ENCODE data around the gene PIP4K2A. TPM values are rescaled to one million over a fixed set of nuclear protein-coding genes. Genes with fewer than 3 reads are reported as not detected.

Gene PIP4K2A
- total and polyA plus RNA-seq, 2 of the 8 experiments (the other 6 are each of a cell fraction or from before 2014, with no cell fraction given): 19.0 to 60.9 TPM

DNA sequence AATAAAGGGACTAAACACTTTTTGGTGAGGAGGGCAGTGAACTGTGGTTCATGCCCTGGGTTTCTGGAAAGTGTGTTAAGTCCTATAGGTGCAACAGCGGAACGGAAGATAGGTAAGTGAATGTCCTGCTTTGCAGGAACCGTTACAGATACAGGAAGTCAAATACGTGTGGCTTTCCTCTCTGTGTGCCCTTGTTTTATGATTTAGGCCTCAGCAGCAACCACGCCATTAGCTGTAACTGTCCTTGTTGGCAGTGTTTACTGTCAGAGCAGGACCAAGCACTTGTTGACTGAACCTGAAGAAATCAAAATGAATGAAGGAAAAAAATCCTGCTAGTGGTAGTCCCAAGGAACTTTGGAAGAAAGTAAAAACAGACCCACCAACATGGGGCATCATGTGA is 150.3 kb downstream of the PIP4K2A start:
- POLR2A ChIA-PET (ENCODE audit: partially characterized antibody): no interaction called here
- no peak for FAIRE-seq
- H2BK5ac ChIP-seq (ENCODE audit: low read depth, low read length): no peak overlapping the region
- TF ChIP-seq NANOG (IDR thresholded peaks at IDR 0.05; ENCODE audit: insufficient read depth, low read depth, low read length, poor library complexity, severe bottlenecking): no peak
- TF ChIP-seq TAF7 (optimal IDR thresholded peaks at IDR 0.05; ENCODE audit: borderline replicate concordance, low read depth, low read length): no peak
- TF ChIP-seq HDAC6 (IDR thresholded peaks at IDR 0.05; ENCODE audit: low read depth, low read length): no peak
- no peak for TF ChIP-seq HDAC2 (IDR thresholded peaks at IDR 0.05; ENCODE audit: borderline replicate concordance in 1 of 2, low read depth in 2 of 2, low read length in 2 of 2)
- TF ChIP-seq BACH1 (IDR thresholded peaks at IDR 0.05; ENCODE audit: low read length): no peak
- no peak for TF ChIP-seq POU5F1 (IDR thresholded peaks at IDR 0.05; ENCODE audit: low read depth, low read length)
- no peak for TF ChIP-seq CREB1 (IDR thresholded peaks at IDR 0.05)
- TF ChIP-seq, protein P1, sequence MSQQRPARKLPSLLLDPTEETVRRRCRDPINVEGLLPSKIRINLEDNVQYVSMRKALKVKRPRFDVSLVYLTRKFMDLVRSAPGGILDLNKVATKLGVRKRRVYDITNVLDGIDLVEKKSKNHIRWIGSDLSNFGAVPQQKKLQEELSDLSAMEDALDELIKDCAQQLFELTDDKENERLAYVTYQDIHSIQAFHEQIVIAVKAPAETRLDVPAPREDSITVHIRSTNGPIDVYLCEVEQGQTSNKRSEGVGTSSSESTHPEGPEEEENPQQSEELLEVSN (IDR thresholded peaks at IDR 0.05): no peak
- no peak for TF ChIP-seq JUN (IDR thresholded peaks at IDR 0.05; ENCODE audit: low read depth, low read length)
- no peak for TF ChIP-seq TCF12 (IDR thresholded peaks at IDR 0.05; ENCODE audit: low read depth, low read length)
- no peak for TF ChIP-seq ATF3 (IDR thresholded peaks at IDR 0.05; ENCODE audit: insufficient read depth, low read depth, low read length)
- no peak for TF ChIP-seq YY1 (IDR thresholded peaks at IDR 0.05; ENCODE audit: low read depth, low read length)
- TF ChIP-seq SUZ12 (IDR thresholded peaks at IDR 0.05; ENCODE audit: low read length): no peak
- TF ChIP-seq ZNF274 (IDR thresholded peaks at IDR 0.05; ENCODE audit: borderline replicate concordance, extremely low read depth, low read length): no peak

More for the DNA sequence above, 150.3 kb downstream of the PIP4K2A start:
- WGBS, 2 experiments (ENCODE audit: extremely low coverage in 1 of 2, insufficient coverage in 1 of 2, insufficient read length in 1 of 2, insufficient replicate concordance in 2 of 2, low coverage in 1 of 2, low lambda C conversion rate in 2 of 2, missing lambda C conversion rate in 1 of 2): 96% methylated on average over 5 of the region's 5 CpGs; no CpG with 5 or more reads in 1 of the 2 experiments
- Histone ChIP-seq H3K18ac (ENCODE audit: extremely low read depth, low read length) (no peak overlapping the region), H4K91ac (replicated peaks; ENCODE audit: insufficient read length, low read length) (no peak overlapping the region), H3K4me2 (ENCODE audit: insufficient read depth in 1 of 2, low read depth in 2 of 2, low read length in 2 of 2) (no peak overlapping the region), H3K23ac (ENCODE audit: insufficient read length) (no peak overlapping the region), H2AK5ac (ENCODE audit: low read depth, low read length) (no peak overlapping the region), H3K4me3 (ENCODE audit: extremely low read depth in 1 of 4, insufficient read depth in 2 of 4, low read depth in 3 of 4, low read length in 4 of 4) (no peak overlapping the region), H4K5ac (ENCODE audit: insufficient read length, low read depth, low read length) (no peak overlapping the region), H3K4me1 (replicated peaks in 1 of 4; ENCODE audit: control insufficient read depth in 3 of 4, insufficient read depth in 4 of 4, low read length in 3 of 4) (peaks cover 0 to 3% (median 0%) of the 10 kb centered on the region in 4 experiments; a peak in 2 of 7 replicates), H3K79me1 (ENCODE audit: low read depth, low read length) (no peaks in the 10 kb centered on the region), H2BK12ac (ENCODE audit: low read depth, low read length) (no peak overlapping the region), H3K27me3 (replicated peaks in 1 of 4; ENCODE audit: control insufficient read depth in 3 of 4, extremely low read depth in 1 of 4, insufficient read depth in 3 of 4, low read length in 3 of 4) (no peaks in the 10 kb centered on the region), H3K9ac (replicated peaks in 1 of 4; ENCODE audit: extremely low read depth in 1 of 4, low read depth in 3 of 4, low read length in 3 of 4) (no peak overlapping the region), H2BK15ac (ENCODE audit: low read length) (no peak overlapping the region), H3K23me2 (ENCODE audit: low read depth, low read length) (no peaks in the 10 kb centered on the region), H3K9me3 (ENCODE audit: insufficient read depth in 2 of 2, low read depth in 1 of 2, low read length in 1 of 2) (no peaks in the 10 kb centered on the region), H3K36me3 (ENCODE audit: control insufficient read depth in 2 of 4, insufficient read depth in 4 of 4, low read length in 3 of 4) (peaks cover 3 to 18% (median 9%) of the 10 kb centered on the region in 4 experiments; a peak in 6 of 8 replicates), H3K79me2 (ENCODE audit: control insufficient read depth in 1 of 2, insufficient read depth in 2 of 2, low read length in 2 of 2) (no peaks in the 10 kb centered on the region), H2BK120ac (replicated peaks; ENCODE audit: low read depth, low read length) (no peak overlapping the region), H3K27ac (ENCODE audit: low read depth, low read length) (no peak overlapping the region), H2BK20ac (ENCODE audit: low read length) (no peak overlapping the region), H3K56ac (replicated peaks; ENCODE audit: insufficient read length, low read depth, low read length) (no peak overlapping the region), H2AFZ (ENCODE audit: low read length) (no peak overlapping the region), H4K20me1 (replicated peaks in 1 of 2; ENCODE audit: control insufficient read depth in 1 of 2, insufficient read depth in 2 of 2, low read length in 2 of 2) (no peaks in the 10 kb centered on the region), H3K4ac (replicated peaks; ENCODE audit: insufficient read length, low read depth, low read length) (no peak overlapping the region), H4K8ac (ENCODE audit: extremely low read depth, insufficient read depth, low read length) (no peak overlapping the region), H3K14ac (ENCODE audit: insufficient read length) (no peak overlapping the region)
- DNase-seq (ENCODE audit: low read depth in 1 of 2, low spot score in 2 of 2): no peak
- CTCF ChIA-PET (ENCODE audit: partially characterized antibody): interaction anchor here (1.4 kb wide), 1 partner anchor 10 kb away, joined by 4 read pairs; no protein-coding TSS in a partner anchor

Measured in H1 (cell line).